OCI-LY7 (cell line): ENCODE results near the gene FOXO6. TPM values are rescaled to one million over a fixed set of nuclear protein-coding genes. Genes with fewer than 3 reads are reported as not detected.

Source experiments
- BruUV-seq: library from RNA; stranded (reverse); fragments of 400-500 nt; replicated peaks from 2 replicates; lab custom pipeline; 2021; lab: Mats Ljungman, UMichigan
- CTCF ChIA-PET: fragments of 300-600 bp; sonication (Branson Sonifier 250); formaldehyde crosslinking; loops from one replicate; lab custom pipeline; 2022; ENCODE audit warnings: antibody characterized with exemption; ENCODE audit not compliant: unreplicated experiment; lab: Charles Lee
- POLR2A ChIA-PET: fragments of 300-600 bp; sonication (Branson Sonifier 250); formaldehyde crosslinking; loops from one replicate; lab custom pipeline; 2022; ENCODE audit warnings: antibody characterized with exemption; lab: Charles Lee
- DNase-seq: peaks from one replicate; pipeline ENCODE4 v3.0.0-alpha.2; 2015; ENCODE audit warnings: low spot score
- H2AFZ ChIP-seq: fragments of 200-600 bp; sonication (generic), shearing (Covaris generic); 2 replicates; pipeline ENCODE4 v1.6.1; 2014; ENCODE audit warnings: mild to moderate bottlenecking, antibody characterized with exemption, low read length, moderate library complexity
- H3K27ac ChIP-seq: fragments of 200-600 bp; sonication (generic); 2 replicates; pipeline ENCODE4 v1.5.1; 2014; ENCODE audit warnings: mixed run types, low read depth, mild to moderate bottlenecking, moderate library complexity, low read length, inconsistent platforms; ENCODE audit not compliant: poor library complexity, severe bottlenecking
- H3K36me3 ChIP-seq: fragments of 200-600 bp; sonication (generic); 2 replicates; pipeline ENCODE4 v1.6.1; 2014; ENCODE audit warnings: mild to moderate bottlenecking, antibody characterized with exemption, low read length, moderate library complexity, mixed read lengths; ENCODE audit not compliant: insufficient read depth
- H3K4me1 ChIP-seq: fragments of 200-600 bp; sonication (generic); 2 replicates; pipeline ENCODE4 v1.5.1; 2014; ENCODE audit warnings: mild to moderate bottlenecking, low read length; ENCODE audit not compliant: insufficient read depth, poor library complexity, severe bottlenecking
- H3K4me2 ChIP-seq: fragments of 200-600 bp; sonication (generic); 2 replicates; pipeline ENCODE4 v1.6.1; 2014; ENCODE audit warnings: mild to moderate bottlenecking, low read length
- H3K4me3 ChIP-seq: fragments of 200-600 bp; sonication (generic); 2 replicates; pipeline ENCODE4 v1.5.1; 2014; ENCODE audit warnings: mild to moderate bottlenecking, low read depth, low read length; ENCODE audit not compliant: poor library complexity, severe bottlenecking
- H3K79me2 ChIP-seq: fragments of 200-600 bp; sonication (generic); 2 replicates; pipeline ENCODE4 v1.6.1; 2016; ENCODE audit warnings: low read depth, mild to moderate bottlenecking, low read length, moderate library complexity, mixed read lengths; ENCODE audit not compliant: insufficient read depth
- H3K9me2 ChIP-seq: fragments of 200-600 bp; sonication (generic); 2 replicates; pipeline ENCODE4 v1.6.1; 2016; ENCODE audit warnings: mild to moderate bottlenecking, low read length, mixed read lengths; ENCODE audit not compliant: insufficient read depth
- H3K9me3 ChIP-seq: fragments of 200-600 bp; sonication (generic); 2 replicates; pipeline ENCODE4 v1.6.1; 2014; ENCODE audit warnings: mild to moderate bottlenecking, mixed run types, low read length, mixed read lengths
- H4K20me1 ChIP-seq: fragments of 200-600 bp; sonication (generic); 2 replicates; pipeline ENCODE4 v1.6.1; 2014; ENCODE audit warnings: mild to moderate bottlenecking, antibody characterized with exemption, low read length, moderate library complexity, mixed read lengths; ENCODE audit not compliant: insufficient read depth
- EZH2phosphoT487 ChIP-seq: fragments of 200-600 bp; sonication (generic); IDR thresholded peaks from 2 replicates; pipeline ENCODE4 v1.6.1; 2018; ENCODE audit warnings: low read depth, borderline replicate concordance, mild to moderate bottlenecking, mixed run types, antibody characterized with exemption, low read length, moderate library complexity, mixed read lengths
- intact Hi-C: fragments of 100-400 bp; cut with micrococcal nuclease; formaldehyde crosslinking; loops from one replicate; pipeline ENCODE4 v1.10.0; 2022; ENCODE audit not compliant: unreplicated experiment
- total RNA-seq, 2 experiments: library from RNA; depleted of rRNA in 1 of 2; stranded (reverse); fragments of >200 nt in 1 of 2; shearing (Covaris generic) in 1 of 2; gene quantifications; 2 replicates each; pipeline ENCODE4 v1.2.3, GENCODE V29; 2014 to 2022
- TF ChIP-seq, protein P1 (sequence below): fragments of 200-600 bp; sonication (generic); conservative IDR thresholded peaks from 2 replicates; pipeline ENCODE4 v1.5.1; 2014; ENCODE audit warnings: mild to moderate bottlenecking, antibody characterized with exemption, low read length, moderate library complexity, mixed read lengths

FOXO6 gene
- total RNA-seq, 2 experiments from 2014 or later = not detected

DNA sequence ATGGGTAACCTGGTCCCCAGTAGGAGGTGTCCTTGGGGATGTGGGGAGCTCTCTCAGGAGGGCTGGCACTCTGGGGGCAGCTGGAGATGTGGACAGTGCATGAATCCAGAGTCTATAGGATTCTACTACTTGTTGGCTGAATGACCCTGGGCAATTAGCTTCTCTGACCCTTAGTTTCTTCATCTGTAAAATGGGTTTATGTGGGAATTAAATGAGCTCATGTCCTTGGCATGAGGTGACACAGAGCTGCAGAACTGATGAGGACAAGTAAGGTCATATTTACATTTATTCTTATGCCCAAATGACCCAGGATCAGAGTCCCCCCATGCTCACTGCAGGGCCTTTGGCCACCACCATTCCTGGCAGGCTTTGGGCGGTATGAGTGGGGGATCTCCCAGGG lies 29.3 kb downstream of the FOXO6 start:
- POLR2A ChIA-PET = no interaction called here
- Histone ChIP-seq H3K9me3 (no peaks in the 10 kb centered on the region), H3K36me3 (no peaks in the 10 kb centered on the region), H3K4me3 (no peak overlapping the region), H4K20me1 (no peaks in the 10 kb centered on the region; the same call in 1 of the 2 replicates), H3K4me1 (no peaks in the 10 kb centered on the region), H3K27ac (no peak overlapping the region), H3K79me2 (no peaks in the 10 kb centered on the region), H3K4me2 (no peak overlapping the region), H3K9me2 (no peaks in the 10 kb centered on the region), H2AFZ (no peak overlapping the region)
- CTCF ChIA-PET = no interaction called here
- intact Hi-C loops = no loop called here
- no peak for DNase-seq
- BruUV-seq = no TSS peak
- TF ChIP-seq EZH2phosphoT487 = no peak
- TF ChIP-seq, protein P1, sequence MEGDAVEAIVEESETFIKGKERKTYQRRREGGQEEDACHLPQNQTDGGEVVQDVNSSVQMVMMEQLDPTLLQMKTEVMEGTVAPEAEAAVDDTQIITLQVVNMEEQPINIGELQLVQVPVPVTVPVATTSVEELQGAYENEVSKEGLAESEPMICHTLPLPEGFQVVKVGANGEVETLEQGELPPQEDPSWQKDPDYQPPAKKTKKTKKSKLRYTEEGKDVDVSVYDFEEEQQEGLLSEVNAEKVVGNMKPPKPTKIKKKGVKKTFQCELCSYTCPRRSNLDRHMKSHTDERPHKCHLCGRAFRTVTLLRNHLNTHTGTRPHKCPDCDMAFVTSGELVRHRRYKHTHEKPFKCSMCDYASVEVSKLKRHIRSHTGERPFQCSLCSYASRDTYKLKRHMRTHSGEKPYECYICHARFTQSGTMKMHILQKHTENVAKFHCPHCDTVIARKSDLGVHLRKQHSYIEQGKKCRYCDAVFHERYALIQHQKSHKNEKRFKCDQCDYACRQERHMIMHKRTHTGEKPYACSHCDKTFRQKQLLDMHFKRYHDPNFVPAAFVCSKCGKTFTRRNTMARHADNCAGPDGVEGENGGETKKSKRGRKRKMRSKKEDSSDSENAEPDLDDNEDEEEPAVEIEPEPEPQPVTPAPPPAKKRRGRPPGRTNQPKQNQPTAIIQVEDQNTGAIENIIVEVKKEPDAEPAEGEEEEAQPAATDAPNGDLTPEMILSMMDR = no peak

DNA sequence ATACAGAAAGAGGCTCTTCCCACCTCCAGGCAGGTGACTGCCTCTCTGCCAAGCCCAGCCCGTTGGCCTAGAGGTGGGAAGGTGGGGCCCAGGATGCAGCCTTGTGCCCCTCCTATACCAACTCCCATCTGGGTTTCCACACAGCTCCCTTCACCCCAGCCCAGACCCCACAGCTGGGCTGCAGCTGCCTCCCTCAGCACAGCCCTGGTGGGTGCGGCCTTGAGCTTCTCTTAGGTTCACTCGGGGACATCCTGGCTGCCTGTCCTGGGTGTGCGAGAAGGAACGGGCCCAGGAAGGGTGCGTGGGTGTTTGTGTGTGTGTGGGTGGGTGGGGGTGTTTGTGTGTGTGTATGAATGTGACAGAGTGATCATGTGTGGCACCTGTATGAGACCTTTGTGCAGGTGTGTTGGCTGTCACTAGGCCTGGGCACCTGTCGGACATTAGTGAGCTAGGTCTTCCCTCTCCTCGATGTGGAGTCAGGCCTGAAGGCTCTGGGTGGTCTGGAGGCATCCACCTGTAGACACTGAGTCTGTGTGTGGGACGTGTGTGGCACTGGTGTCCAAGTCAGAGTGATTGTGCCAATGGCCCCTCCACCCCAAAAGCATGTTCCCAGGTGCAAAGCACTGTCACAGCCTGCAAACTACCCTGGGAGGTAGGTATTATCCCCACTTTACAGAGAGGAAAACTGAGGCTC lies 30.7 kb downstream of the FOXO6 start:
- no peak for DNase-seq
- Histone ChIP-seq H2AFZ (no peak overlapping the region), H3K9me3 (no peaks in the 10 kb centered on the region), H3K9me2 (no peaks in the 10 kb centered on the region), H3K27ac (no peak overlapping the region), H3K36me3 (no peaks in the 10 kb centered on the region), H3K4me3 (no peak overlapping the region), H3K79me2 (no peaks in the 10 kb centered on the region), H4K20me1 (no peaks in the 10 kb centered on the region; the same call in 1 of the 2 replicates), H3K4me1 (no peaks in the 10 kb centered on the region), H3K4me2 (no peak overlapping the region)
- POLR2A ChIA-PET = interaction anchor here (0.6 kb wide), 1 partner anchor 136 kb away, joined by 3 read pairs; no protein-coding TSS in a partner anchor
- TF ChIP-seq EZH2phosphoT487 = no peak
- TF ChIP-seq, protein P1 = no peak
- CTCF ChIA-PET = interaction anchor here (0.6 kb wide), 1 partner anchor 13 kb away, joined by 3 read pairs; no protein-coding TSS in a partner anchor
- BruUV-seq = no TSS peak
- intact Hi-C loops = no loop called here

DNA sequence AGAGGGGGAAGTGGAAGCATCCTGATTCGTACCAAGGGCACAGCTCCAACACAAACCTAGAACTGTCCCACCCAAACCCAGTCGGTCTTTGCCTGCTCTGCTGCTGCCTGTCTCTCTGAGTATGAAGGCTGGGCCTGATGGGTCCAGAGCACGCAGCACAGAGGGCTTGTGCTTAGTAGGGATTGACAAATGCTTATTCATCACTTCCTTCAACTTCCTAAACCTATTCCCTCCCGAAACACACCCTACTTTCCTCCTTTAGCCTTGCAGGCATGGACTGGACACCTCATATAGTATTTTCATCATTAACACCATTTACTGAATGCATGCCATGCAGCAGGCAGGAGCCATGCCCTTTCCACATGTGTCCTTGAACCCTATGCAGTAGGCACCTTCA lies 31.3 kb downstream of the FOXO6 start:
- ChIA-PET CTCF (interaction anchor here (0.6 kb wide), 1 partner anchor 14 kb away, joined by 3 read pairs; no protein-coding TSS in a partner anchor), POLR2A (interaction anchor here (0.6 kb wide), 1 partner anchor 137 kb away, joined by 3 read pairs; no protein-coding TSS in a partner anchor)
- H4K20me1 ChIP-seq = no peaks in the 10 kb centered on the region; the same call in 1 of the 2 replicates
- no peaks in the 10 kb centered on the region for H3K79me2 ChIP-seq
- BruUV-seq = no TSS peak
- H3K4me3 ChIP-seq = no peak overlapping the region
- no peaks in the 10 kb centered on the region for H3K9me3 ChIP-seq
- DNase-seq = no peak
- no peaks in the 10 kb centered on the region for H3K9me2 ChIP-seq
- no peak overlapping the region for H2AFZ ChIP-seq
- no peaks in the 10 kb centered on the region for H3K4me1 ChIP-seq
- H3K4me2 ChIP-seq = no peak overlapping the region
- H3K36me3 ChIP-seq = no peaks in the 10 kb centered on the region
- H3K27ac ChIP-seq = no peak overlapping the region
- TF ChIP-seq, protein P1 = no peak
- no peak for TF ChIP-seq EZH2phosphoT487
- intact Hi-C loops = no loop called here
